ENCODE results near the gene TUBA1A.

The TUBA1A gene

GRCh38 chr12:49236423-49236822 lies 47.5 kb upstream of the TUBA1A start:
- CTCF ChIA-PET, result interaction anchor here (0.6 to 2.5 kb wide), 8 partner anchors 8 to 172 kb away, joined by 4 to 19 read pairs (median 6); partner anchors contain the start of genes TUBA1B and TUBA1C
- TF ChIP-seq MEIS1 (CRISPR knock-in tag; IDR thresholded peaks at IDR 0.05; ENCODE audit: borderline replicate concordance) (no peak), ZNF416 (tag by site-specific recombination; IDR thresholded peaks at IDR 0.05) (no peak), ZNF830 (tag by site-specific recombination; IDR thresholded peaks at IDR 0.05; ENCODE audit: low read depth) (no peak), RBAK (tag by site-specific recombination; IDR thresholded peaks at IDR 0.05) (no peak), ZNF350 (tag by site-specific recombination; IDR thresholded peaks at IDR 0.05) (no peak)
- TF ChIP-seq, protein P1, sequence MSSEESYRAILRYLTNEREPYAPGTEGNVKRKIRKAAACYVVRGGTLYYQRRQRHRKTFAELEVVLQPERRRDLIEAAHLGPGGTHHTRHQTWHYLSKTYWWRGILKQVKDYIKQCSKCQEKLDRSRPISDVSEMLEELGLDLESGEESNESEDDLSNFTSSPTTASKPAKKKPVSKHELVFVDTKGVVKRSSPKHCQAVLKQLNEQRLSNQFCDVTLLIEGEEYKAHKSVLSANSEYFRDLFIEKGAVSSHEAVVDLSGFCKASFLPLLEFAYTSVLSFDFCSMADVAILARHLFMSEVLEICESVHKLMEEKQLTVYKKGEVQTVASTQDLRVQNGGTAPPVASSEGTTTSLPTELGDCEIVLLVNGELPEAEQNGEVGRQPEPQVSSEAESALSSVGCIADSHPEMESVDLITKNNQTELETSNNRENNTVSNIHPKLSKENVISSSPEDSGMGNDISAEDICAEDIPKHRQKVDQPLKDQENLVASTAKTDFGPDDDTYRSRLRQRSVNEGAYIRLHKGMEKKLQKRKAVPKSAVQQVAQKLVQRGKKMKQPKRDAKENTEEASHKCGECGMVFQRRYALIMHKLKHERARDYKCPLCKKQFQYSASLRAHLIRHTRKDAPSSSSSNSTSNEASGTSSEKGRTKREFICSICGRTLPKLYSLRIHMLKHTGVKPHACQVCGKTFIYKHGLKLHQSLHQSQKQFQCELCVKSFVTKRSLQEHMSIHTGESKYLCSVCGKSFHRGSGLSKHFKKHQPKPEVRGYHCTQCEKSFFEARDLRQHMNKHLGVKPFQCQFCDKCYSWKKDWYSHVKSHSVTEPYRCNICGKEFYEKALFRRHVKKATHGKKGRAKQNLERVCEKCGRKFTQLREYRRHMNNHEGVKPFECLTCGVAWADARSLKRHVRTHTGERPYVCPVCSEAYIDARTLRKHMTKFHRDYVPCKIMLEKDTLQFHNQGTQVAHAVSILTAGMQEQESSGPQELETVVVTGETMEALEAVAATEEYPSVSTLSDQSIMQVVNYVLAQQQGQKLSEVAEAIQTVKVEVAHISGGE (tag by site-specific recombination; conservative IDR thresholded peaks at IDR 0.05; ENCODE audit: low read depth), result no peak
- no peaks in the 10 kb centered on the region for H3K36me3 ChIP-seq (ENCODE audit: control insufficient read depth in 2 of 2, insufficient read depth in 1 of 2, low read length in 2 of 2)
- no peak overlapping the region for H3K27ac ChIP-seq (ENCODE audit: extremely low read depth, low read depth, low read length)
- no peak overlapping the region for H3K4me3 ChIP-seq (ENCODE audit: low read depth, low read length)
- POLR2A ChIA-PET, result interaction anchor here (0.6 to 1.0 kb wide), 2 partner anchors 105 to 115 kb away, joined by 4 read pairs; partner anchors contain the start of gene TUBA1B
- no peaks in the 10 kb centered on the region for H3K9me3 ChIP-seq (ENCODE audit: control insufficient read depth, insufficient read depth, low read depth, low read length)
- H3K4me1 ChIP-seq (ENCODE audit: control insufficient read depth, insufficient read depth, low read length), result peaks cover 2% of the 10 kb centered on the region; the same call in 1 of the 2 replicates

GRCh38 chr12:49233842-49234526 lies 45.1 kb upstream of the TUBA1A start:
- ChIA-PET POLR2A (interaction anchor here (1.6 to 4.5 kb wide), 3 partner anchors 46 to 103 kb away, joined by 6 to 47 read pairs (median 7); partner anchors contain the start of genes TUBA1A and TUBA1B), CTCF (interaction anchor here (0.6 to 3.2 kb wide), 9 partner anchors 9 to 156 kb away, joined by 3 to 24 read pairs (median 4); partner anchors contain the start of genes TUBA1A and TUBA1B)
- TF ChIP-seq, protein P2, sequence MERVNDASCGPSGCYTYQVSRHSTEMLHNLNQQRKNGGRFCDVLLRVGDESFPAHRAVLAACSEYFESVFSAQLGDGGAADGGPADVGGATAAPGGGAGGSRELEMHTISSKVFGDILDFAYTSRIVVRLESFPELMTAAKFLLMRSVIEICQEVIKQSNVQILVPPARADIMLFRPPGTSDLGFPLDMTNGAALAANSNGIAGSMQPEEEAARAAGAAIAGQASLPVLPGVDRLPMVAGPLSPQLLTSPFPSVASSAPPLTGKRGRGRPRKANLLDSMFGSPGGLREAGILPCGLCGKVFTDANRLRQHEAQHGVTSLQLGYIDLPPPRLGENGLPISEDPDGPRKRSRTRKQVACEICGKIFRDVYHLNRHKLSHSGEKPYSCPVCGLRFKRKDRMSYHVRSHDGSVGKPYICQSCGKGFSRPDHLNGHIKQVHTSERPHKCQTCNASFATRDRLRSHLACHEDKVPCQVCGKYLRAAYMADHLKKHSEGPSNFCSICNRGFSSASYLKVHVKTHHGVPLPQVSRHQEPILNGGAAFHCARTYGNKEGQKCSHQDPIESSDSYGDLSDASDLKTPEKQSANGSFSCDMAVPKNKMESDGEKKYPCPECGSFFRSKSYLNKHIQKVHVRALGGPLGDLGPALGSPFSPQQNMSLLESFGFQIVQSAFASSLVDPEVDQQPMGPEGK (tag by site-specific recombination; IDR thresholded peaks at IDR 0.05), result no peak
- TF ChIP-seq ZNF10 (tag by site-specific recombination; IDR thresholded peaks at IDR 0.05) (peak; percentile 45; the same call in 1 of the 2 replicates), GLIS1 (tag by site-specific recombination; IDR thresholded peaks at IDR 0.05) (0 out of 2 replicates have a peak, but pooled peaks have one; percentile 36)
- peak overlapping the region; percentile 64; the same call in 1 of the 2 replicates for H3K27ac ChIP-seq (ENCODE audit: extremely low read depth, low read depth, low read length)
- no peak overlapping the region for H3K4me3 ChIP-seq (ENCODE audit: low read depth, low read length)
- no peaks in the 10 kb centered on the region for H3K9me3 ChIP-seq (ENCODE audit: control insufficient read depth, insufficient read depth, low read depth, low read length)
- H3K4me1 ChIP-seq (ENCODE audit: control insufficient read depth, insufficient read depth, low read length), result peaks cover 2% of the 10 kb centered on the region; the same call in 1 of the 2 replicates
- no peaks in the 10 kb centered on the region for H3K36me3 ChIP-seq (ENCODE audit: control insufficient read depth in 2 of 2, insufficient read depth in 1 of 2, low read length in 2 of 2)

DNA sequence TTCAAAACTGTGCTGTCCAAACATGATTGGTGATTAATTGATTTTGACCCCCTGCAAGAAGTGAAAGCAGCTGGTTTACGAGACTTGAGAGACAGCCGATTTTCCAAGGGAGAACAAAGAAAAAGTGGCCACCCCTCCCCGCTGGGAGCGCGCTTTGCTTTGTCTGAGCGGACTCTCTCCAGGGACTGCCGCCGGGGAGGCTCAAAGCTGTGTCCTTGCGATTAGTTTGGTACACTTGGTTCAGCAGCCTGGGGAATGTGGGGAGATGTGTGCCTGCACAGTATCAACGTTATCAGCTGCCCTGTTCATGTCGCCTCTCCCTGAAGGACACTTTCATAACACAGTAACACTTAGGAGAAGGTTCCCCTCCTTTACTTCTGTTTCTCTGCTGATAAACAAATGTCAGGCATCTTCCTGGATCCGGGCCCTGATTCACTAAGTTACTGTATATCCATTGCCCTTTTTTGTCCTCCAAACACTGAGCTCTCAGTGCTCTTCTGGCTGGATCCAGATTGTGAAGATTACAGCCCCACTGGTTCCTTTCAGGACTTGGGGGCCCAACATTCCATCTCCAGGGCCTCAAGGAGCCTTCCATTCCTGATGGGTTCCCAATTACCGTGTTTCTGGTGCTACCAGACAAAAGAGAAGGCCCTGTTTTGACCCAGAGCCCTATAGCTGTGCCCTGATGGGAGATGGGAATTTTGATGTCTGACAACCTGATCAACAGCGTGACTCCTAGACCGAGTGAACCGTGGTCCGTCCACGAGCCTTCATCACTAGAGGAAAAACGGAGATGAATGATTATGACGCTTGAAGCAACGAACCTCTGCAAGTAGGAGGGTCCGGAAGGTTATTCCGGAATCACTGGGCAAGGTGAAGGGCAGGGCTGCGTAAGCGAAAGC lies 44.3 kb upstream of the TUBA1A start:
- Histone ChIP-seq H3K4me3 (ENCODE audit: low read depth, low read length) (no peak overlapping the region), H3K4me1 (ENCODE audit: control insufficient read depth, insufficient read depth, low read length) (peaks cover 2% of the 10 kb centered on the region; the same call in 1 of the 2 replicates), H3K9me3 (ENCODE audit: control insufficient read depth, insufficient read depth, low read depth, low read length) (no peaks in the 10 kb centered on the region), H3K27ac (ENCODE audit: extremely low read depth, low read depth, low read length) (peak overlapping the region; percentile 6; the same call in 1 of the 2 replicates), H3K36me3 (ENCODE audit: control insufficient read depth in 2 of 2, insufficient read depth in 1 of 2, low read length in 2 of 2) (no peaks in the 10 kb centered on the region)
- CTCF ChIA-PET, result interaction anchor here (0.6 to 3.2 kb wide), 11 partner anchors 11 to 329 kb away, joined by 3 to 24 read pairs (median 4); partner anchors contain the start of genes TUBA1A and TUBA1B
- POLR2A ChIA-PET, result interaction anchor here (0.8 to 4.5 kb wide), 3 partner anchors 45 to 106 kb away, joined by 3 to 47 read pairs (median 6); partner anchors contain the start of genes TUBA1A and TUBA1B
- TF ChIP-seq ZBTB20 (tag by site-specific recombination; IDR thresholded peaks at IDR 0.05) (peak; percentile 20; the same call in 1 of the 2 replicates), ZNF529 (tag by site-specific recombination; IDR thresholded peaks at IDR 0.05; ENCODE audit: insufficient replicate concordance) (no peak), ZNF521 (tag by site-specific recombination; IDR thresholded peaks at IDR 0.05) (no peak), ZNF548 (tag by site-specific recombination; IDR thresholded peaks at IDR 0.05) (no peak), ZNF302 (tag by site-specific recombination; IDR thresholded peaks at IDR 0.05; ENCODE audit: low read depth) (no peak), TRIM28 (IDR thresholded peaks at IDR 0.05; ENCODE audit: borderline replicate concordance, low read length) (no peak)
- TF ChIP-seq, protein P3, sequence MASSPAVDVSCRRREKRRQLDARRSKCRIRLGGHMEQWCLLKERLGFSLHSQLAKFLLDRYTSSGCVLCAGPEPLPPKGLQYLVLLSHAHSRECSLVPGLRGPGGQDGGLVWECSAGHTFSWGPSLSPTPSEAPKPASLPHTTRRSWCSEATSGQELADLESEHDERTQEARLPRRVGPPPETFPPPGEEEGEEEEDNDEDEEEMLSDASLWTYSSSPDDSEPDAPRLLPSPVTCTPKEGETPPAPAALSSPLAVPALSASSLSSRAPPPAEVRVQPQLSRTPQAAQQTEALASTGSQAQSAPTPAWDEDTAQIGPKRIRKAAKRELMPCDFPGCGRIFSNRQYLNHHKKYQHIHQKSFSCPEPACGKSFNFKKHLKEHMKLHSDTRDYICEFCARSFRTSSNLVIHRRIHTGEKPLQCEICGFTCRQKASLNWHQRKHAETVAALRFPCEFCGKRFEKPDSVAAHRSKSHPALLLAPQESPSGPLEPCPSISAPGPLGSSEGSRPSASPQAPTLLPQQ (tag by site-specific recombination; IDR thresholded peaks at IDR 0.05), result 0 out of 2 replicates have a peak, but pooled peaks have one; percentile 13
- TF ChIP-seq, protein P4, sequence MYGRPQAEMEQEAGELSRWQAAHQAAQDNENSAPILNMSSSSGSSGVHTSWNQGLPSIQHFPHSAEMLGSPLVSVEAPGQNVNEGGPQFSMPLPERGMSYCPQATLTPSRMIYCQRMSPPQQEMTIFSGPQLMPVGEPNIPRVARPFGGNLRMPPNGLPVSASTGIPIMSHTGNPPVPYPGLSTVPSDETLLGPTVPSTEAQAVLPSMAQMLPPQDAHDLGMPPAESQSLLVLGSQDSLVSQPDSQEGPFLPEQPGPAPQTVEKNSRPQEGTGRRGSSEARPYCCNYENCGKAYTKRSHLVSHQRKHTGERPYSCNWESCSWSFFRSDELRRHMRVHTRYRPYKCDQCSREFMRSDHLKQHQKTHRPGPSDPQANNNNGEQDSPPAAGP (tag by site-specific recombination; IDR thresholded peaks at IDR 0.05), result no peak
